GM21717 (cell line): Measurements from ENCODE around the gene PCNT.
"Not testable (repeated sequence)": the region's sequence is repeated elsewhere in the genome, so short reads cannot be mapped to it uniquely, and the experiment has no call there.

Source experiments
- ATAC-seq: cut with Tn5 transposase; IDR thresholded peaks from one replicate; pipeline ENCODE4 v1.9.1; 2021; ENCODE audit warnings: mild to moderate bottlenecking, moderate library complexity; ENCODE audit not compliant: unreplicated experiment

PCNT gene

GRCh38 chr21:46399686-46400085 is 75.7 kb downstream of the PCNT start:
- ATAC-seq, result no peak

- no peak for ATAC-seq
Measured at GRCh38 chr21:46401186-46401910, 77.4 kb downstream of the PCNT start.

- no peak for ATAC-seq
Measured at GRCh38 chr21:46402421-46402820, 78.5 kb downstream of the PCNT start.

- not testable (repeated sequence) for ATAC-seq
Measured at GRCh38 chr21:46403234-46403811, 79.4 kb downstream of the PCNT start.

DNA sequence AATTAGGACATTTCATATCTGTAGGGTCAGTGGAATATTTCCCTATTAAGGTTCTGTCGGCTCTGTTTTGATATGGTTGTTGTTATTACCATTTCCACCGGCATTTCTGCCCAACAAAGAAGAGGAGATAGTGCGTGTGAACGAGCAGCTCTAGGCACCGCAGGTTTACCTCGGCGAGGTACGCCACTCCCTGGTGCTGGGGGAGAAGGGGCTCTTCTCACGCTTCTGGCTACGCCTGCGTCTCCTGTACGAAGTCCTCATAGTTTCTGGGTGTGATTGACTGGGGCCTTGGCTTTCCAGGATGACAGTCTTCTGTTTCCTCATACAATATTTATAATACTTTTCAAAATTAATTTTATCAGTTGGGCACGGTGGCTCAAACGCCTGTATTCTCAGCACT is 80.3 kb downstream of the PCNT start:
- no peak for ATAC-seq

- ATAC-seq, result no peak
Measured at GRCh38 chr21:46406001-46406400, 82.0 kb downstream of the PCNT start.

GRCh38 chr21:46409641-46410406 is 85.9 kb downstream of the PCNT start:
- ATAC-seq, result no peak

- no peak for ATAC-seq
Measured at GRCh38 chr21:46410516-46410915, 86.6 kb downstream of the PCNT start.

DNA sequence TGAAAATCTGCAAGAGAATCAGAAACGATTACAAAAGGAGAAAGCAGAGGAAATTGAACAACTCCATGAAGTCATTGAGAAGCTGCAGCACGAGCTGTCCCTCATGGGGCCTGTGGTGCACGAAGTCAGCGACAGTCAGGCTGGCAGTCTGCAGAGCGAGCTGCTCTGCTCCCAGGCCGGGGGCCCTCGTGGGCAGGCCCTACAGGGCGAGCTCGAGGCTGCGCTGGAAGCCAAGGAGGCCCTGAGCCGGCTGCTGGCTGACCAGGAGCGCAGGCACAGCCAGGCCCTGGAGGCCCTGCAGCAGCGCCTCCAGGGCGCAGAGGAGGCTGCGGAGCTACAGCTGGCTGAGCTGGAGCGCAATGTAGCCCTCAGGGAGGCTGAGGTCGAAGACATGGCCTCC is 87.3 kb downstream of the PCNT start:
- no peak for ATAC-seq

- ATAC-seq, result no peak
Measured at GRCh38 chr21:46411691-46412090, 87.7 kb downstream of the PCNT start.

DNA sequence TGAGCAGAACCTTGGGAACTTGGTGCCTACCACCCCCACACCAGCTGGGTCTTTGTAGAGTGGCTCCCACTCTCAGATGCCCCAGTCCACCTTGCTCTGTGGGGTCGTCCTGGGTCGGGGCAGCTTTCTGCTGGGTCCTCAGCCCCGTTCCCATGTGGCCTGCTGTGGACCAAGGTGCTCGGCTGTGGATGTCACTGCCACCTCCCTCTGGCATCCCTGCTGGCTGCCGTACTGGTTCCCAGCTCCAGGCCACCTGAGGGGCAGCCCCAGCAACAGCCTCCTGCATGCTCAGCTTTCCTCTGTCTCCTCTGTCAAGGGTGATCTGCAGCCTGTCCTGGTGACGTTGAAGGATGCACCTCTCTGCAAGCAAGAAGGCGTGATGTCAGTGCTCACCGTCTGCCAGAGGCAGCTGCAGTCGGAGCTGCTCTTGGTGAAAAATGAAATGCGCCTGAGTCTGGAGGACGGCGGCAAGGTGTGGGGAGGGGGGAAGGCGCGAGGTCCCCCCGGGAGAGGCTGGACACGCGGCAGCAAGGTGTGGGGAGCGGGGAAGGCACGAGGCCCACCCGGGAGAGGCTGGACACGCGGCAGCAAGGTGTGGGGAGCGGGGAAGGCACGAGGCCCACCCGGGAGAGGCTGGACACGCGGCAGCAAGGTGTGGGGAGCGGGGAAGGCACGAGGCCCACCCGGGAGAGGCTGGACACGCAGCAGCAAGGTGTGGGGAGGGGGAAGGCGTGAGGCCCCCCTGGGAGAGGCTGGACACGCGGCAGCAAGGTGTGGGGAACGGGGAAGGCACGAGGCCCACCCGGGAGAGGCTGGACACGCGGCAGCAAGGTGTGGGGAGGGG is 88.8 kb downstream of the PCNT start:
- no peak for ATAC-seq

GRCh38 chr21:46413365-46413696 is 89.4 kb downstream of the PCNT start:
- no peak for ATAC-seq

DNA sequence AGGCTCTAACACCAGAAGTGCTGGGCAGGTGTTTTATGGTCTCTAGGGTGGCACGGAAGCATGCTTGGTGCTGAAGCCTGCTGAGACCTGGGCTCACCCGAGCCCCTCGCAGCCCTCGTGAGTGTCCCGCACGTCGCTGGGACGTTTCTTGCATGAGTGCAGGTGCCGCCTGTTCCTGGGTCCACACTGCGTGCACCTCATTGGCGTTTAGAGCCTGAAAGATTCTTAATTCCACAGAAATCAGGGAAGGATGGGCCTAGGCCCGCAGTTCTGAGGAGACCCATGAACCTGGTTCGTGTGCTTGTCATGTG is 91.0 kb downstream of the PCNT start:
- no peak for ATAC-seq

DNA sequence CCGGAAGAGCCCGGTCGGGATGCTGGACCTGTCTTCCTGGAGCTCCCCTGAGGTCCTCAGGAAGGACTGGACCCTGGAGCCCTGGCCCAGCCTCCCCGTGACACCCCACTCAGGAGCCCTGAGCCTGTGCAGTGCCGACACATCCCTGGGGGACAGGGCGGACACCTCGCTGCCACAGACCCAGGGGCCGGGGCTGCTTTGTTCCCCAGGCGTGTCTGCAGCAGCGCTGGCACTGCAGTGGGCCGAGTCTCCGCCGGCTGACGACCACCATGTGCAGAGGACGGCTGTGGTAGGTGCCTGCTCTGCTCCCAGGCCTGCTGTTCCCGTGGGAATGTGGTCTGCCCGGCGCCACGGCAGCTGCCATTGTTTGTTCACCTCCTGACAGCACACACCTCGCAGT is 92.6 kb downstream of the PCNT start:
- ATAC-seq, result no peak

DNA sequence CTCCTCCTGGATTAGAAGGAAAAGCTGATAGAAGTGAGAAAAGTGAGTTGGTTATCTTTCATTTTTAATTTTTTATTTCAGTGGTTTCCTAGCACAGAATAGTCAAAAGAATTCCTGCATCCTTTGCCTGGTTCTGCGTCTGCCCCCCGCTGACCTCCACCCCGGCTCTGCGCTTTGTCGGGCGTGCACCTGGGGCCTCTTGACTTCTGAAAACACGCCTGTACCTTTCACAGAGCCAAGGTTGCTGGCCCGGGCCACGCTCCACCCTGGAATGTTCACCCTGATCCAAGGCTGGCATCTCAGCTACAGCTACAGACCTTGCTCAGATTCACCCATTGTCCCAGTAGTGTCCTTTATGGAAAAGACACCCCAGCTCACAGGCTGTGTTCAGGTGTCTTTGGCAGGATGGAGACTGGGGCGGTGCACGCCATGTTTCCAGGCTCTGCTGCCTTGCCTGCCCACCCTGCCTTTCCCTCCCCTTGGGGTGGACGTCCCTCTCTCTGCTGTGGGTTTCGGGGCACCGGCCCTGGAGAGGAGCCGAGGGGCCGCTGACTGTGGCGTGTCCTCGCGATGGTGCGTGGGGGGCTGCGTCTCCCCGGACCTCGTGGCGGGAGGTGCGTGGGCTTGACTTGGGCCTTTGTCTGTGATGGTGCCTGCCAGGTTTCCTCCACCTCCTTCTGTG is 94.5 kb downstream of the PCNT start:
- no peak for ATAC-seq

DNA sequence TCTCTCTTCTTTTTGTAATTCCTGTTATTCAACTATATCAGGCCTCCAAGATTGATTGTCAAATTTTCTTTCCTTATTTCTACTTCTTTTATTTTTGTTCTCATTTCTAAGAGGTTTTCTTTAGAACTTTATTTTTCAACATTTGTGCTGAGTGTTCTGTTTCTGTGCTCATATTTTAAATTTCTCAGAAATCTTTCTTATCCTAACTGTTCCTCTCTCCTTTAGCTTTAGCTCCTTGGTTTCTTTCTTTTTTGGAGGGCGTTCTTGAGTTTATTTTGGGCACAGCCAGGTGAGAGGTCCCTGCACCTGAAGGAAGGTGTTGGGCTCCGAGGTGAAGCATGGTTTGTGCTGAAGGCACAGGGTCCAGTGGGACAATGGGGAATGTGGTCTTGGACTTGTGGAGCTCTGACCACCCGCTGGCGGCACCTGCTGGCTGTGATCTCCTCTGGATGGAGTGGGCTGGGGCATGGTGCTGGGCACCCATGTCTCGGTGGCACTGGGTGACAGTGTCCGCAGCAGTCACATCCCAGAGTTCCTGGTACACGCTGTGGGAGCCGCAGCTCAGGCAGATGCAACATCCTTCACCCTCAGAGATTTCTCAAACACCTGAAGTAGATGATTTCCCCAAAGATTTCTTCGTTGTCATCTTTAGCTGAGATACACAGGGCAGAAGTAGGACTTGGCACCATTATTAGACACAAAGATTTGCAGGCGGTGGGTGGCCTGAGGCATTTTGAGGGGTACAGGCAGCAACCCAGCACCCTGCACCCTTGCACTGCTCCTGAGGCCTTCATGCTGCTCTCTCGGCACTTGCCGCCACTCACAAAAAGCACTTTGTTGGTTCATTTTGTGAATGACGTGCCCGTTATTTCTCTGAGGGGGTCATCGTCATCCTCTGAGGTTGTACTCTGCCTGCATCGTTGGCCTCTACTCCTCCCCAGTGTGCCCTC is 96.6 kb downstream of the PCNT start:
- no peak for ATAC-seq

GRCh38 chr21:46421191-46421750 is 97.3 kb downstream of the PCNT start:
- ATAC-seq, result no peak

DNA sequence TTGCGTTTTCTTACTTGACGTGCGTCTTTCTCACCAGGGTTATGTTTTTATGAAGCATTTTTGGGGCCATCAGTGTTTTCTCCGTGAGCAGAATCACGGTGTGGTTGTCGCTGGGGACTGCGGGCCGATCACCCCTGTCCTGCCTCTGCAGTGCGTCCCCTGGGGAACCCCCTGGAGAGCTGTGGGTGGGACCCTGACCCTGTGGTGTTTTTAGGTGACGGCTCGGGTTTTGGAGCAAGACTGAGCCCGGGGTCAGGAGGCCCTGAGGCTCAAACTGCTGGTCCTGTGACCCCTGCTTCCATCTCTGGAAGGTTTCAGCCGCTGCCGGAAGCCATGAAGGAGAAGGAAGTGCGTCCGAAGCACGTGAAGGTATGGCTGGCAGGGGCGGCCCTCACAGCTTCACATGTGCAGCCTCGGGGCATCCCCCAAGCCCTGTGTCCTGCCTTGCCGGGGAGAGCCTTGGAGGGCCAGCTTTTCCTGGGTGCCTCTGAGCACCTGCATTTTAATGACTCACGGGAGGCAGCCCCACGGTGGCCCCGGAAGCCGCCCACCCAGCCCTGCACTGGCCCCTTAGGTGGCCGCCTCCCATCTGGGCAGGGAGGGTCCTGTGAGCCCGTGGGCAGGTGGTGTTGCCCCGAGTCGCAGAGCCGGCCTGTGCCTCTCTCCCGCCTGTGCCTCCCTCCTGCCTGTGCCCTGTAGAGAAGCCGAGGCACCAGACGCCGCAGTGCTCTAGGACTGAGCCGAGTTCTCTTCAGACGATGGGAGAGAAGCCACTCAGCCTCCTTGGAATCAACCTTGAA is 98.0 kb downstream of the PCNT start:
- ATAC-seq, result no peak
